Measurements from ENCODE around the gene CCDC15. TPM values are rescaled to one million over a fixed set of nuclear protein-coding genes. Genes with fewer than 3 reads are reported as not detected.

The CCDC15 gene
- total RNA-seq, 1 experiment from 2014 or later: 8.6 TPM

DNA sequence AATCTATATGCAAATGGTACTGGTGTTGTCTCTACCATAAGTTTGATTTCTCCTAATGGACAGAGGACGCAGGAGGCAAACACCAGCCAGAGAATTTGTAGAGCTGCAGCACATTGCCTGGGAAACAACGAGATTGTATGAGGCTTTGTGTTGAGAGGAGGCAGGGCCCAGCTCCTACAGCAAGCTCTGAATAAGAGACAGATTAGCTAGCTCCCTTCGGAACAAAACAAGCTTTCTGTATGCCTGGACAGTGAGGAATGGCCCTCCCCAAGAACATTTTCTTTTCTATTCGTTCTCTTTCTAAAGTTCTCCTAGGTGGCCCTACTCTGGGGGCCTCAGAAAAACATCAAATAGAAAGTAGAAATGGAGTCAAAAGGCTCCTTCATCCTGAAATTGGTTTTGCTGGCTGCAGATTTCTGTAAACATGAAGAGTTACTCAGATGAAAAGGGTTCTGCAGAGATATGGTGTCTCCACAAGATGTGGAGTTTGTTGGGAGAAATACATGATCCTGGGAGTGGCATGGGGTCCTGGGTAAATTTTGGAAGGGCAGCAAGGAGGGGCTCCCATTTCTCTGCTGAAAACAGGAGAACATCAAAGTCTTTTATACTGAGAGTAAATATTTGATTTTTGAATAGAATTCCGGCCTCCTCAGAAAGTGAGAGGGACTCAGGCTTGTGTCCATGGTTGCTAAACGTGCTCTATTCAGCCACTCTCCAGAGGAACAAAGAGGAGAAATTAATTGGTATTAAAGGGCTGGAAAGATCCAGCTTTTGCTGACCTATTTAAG lies 11.3 kb upstream of the CCDC15 start:
- ChIA-PET POLR2A (ENCODE audit: unreplicated experiment) (no interaction called here), CTCF (no interaction called here)
- Histone ChIP-seq H4K20me1 (ENCODE audit: low read length) (no peaks in the 10 kb centered on the region), H3K4me3 (ENCODE audit: low read length) (no peak overlapping the region), H3F3A (ENCODE audit: low read length, unreplicated experiment) (no peaks in the 10 kb centered on the region), H3K9me2 (replicated peaks; ENCODE audit: low read length) (no peaks in the 10 kb centered on the region), H3K4me2 (ENCODE audit: low read length) (no peak overlapping the region), H3K79me2 (ENCODE audit: low read length) (no peaks in the 10 kb centered on the region), H3K27me3 (ENCODE audit: low read length) (no peaks in the 10 kb centered on the region), H3K36me3 (ENCODE audit: low read depth, low read length) (no peaks in the 10 kb centered on the region), H3K9ac (ENCODE audit: low read length) (no peak overlapping the region), H3K4me1 (ENCODE audit: insufficient read depth, low read length) (peaks cover 4% of the 10 kb centered on the region; the same call in 1 of the 2 replicates), H3K9me3 (ENCODE audit: low read length) (no peaks in the 10 kb centered on the region), H3K27ac (ENCODE audit: low read length) (no peak overlapping the region), H2AFZ (ENCODE audit: low read length) (no peak overlapping the region)
- TF ChIP-seq, protein P1, sequence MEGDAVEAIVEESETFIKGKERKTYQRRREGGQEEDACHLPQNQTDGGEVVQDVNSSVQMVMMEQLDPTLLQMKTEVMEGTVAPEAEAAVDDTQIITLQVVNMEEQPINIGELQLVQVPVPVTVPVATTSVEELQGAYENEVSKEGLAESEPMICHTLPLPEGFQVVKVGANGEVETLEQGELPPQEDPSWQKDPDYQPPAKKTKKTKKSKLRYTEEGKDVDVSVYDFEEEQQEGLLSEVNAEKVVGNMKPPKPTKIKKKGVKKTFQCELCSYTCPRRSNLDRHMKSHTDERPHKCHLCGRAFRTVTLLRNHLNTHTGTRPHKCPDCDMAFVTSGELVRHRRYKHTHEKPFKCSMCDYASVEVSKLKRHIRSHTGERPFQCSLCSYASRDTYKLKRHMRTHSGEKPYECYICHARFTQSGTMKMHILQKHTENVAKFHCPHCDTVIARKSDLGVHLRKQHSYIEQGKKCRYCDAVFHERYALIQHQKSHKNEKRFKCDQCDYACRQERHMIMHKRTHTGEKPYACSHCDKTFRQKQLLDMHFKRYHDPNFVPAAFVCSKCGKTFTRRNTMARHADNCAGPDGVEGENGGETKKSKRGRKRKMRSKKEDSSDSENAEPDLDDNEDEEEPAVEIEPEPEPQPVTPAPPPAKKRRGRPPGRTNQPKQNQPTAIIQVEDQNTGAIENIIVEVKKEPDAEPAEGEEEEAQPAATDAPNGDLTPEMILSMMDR (conservative IDR thresholded peaks at IDR 0.05; ENCODE audit: low read depth, low read length): no peak
- no peak for TF ChIP-seq EZH2 (IDR thresholded peaks at IDR 0.05; ENCODE audit: low read length, unreplicated experiment)
- TF ChIP-seq EZH2phosphoT487 (IDR thresholded peaks at IDR 0.05; ENCODE audit: borderline replicate concordance, low read length): no peak
- ATAC-seq (no peak), DNase-seq (no peak)
- no TSS peak for BruUV-seq (replicated peaks)
- intact Hi-C loops (cut with micrococcal nuclease): no loop called here

GRCh38 chr11:124943254-124943616 lies 10.8 kb upstream of the CCDC15 start:
- no peak for ATAC-seq
- Histone ChIP-seq H3F3A (ENCODE audit: low read length, unreplicated experiment) (no peaks in the 10 kb centered on the region), H3K27me3 (ENCODE audit: low read length) (no peaks in the 10 kb centered on the region), H3K79me2 (ENCODE audit: low read length) (no peaks in the 10 kb centered on the region), H4K20me1 (ENCODE audit: low read length) (no peaks in the 10 kb centered on the region), H3K36me3 (ENCODE audit: low read depth, low read length) (no peaks in the 10 kb centered on the region), H3K4me2 (ENCODE audit: low read length) (no peak overlapping the region), H3K9me3 (ENCODE audit: low read length) (no peaks in the 10 kb centered on the region), H2AFZ (ENCODE audit: low read length) (no peak overlapping the region), H3K4me1 (ENCODE audit: insufficient read depth, low read length) (peaks cover 4% of the 10 kb centered on the region; the same call in 1 of the 2 replicates), H3K9ac (ENCODE audit: low read length) (no peak overlapping the region), H3K4me3 (ENCODE audit: low read length) (no peak overlapping the region), H3K27ac (ENCODE audit: low read length) (no peak overlapping the region), H3K9me2 (replicated peaks; ENCODE audit: low read length) (no peaks in the 10 kb centered on the region)
- POLR2A ChIA-PET (ENCODE audit: unreplicated experiment): no interaction called here
- TF ChIP-seq, protein P1 (conservative IDR thresholded peaks at IDR 0.05; ENCODE audit: low read depth, low read length): no peak
- no peak for TF ChIP-seq EZH2phosphoT487 (IDR thresholded peaks at IDR 0.05; ENCODE audit: borderline replicate concordance, low read length)
- TF ChIP-seq EZH2 (IDR thresholded peaks at IDR 0.05; ENCODE audit: low read length, unreplicated experiment): no peak
- CTCF ChIA-PET: interaction anchor here (0.5 kb wide), 1 partner anchor 16 kb away, joined by 3 read pairs; no protein-coding TSS in a partner anchor
- intact Hi-C loops (cut with micrococcal nuclease): no loop called here
- no TSS peak for BruUV-seq (replicated peaks)
- DNase-seq: no peak

DNA sequence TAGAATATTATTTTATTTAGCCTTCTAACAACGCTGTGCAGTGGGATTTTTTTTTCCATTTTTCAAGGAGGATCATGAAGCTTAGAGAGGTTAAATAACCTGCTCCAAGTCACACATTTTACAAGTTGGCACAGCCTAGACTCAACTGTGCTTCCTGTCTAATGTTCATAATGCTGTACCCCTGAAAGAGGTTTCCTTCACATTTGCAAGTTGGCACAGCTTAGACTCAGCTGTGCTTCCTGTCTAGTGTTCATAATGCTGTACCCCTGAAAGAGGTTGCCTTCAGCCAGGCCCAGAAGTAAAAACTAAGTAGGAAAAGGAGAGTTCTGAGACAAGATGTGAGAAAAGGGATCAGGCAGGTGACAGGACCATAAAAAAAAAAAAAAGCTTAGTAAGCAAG lies 10.3 kb upstream of the CCDC15 start:
- no peak overlapping the region for H3K4me2 ChIP-seq (ENCODE audit: low read length)
- peaks cover 4% of the 10 kb centered on the region; the same call in 1 of the 2 replicates for H3K4me1 ChIP-seq (ENCODE audit: insufficient read depth, low read length)
- POLR2A ChIA-PET (ENCODE audit: unreplicated experiment): no interaction called here
- H3K27me3 ChIP-seq (ENCODE audit: low read length): no peaks in the 10 kb centered on the region
- no peaks in the 10 kb centered on the region for H3K9me3 ChIP-seq (ENCODE audit: low read length)
- H3K9ac ChIP-seq (ENCODE audit: low read length): no peak overlapping the region
- no peaks in the 10 kb centered on the region for H3K36me3 ChIP-seq (ENCODE audit: low read depth, low read length)
- H3F3A ChIP-seq (ENCODE audit: low read length, unreplicated experiment): no peaks in the 10 kb centered on the region
- CTCF ChIA-PET: interaction anchor here (0.5 kb wide), 2 partner anchors 17 to 68 kb away, joined by 3 read pairs; no protein-coding TSS in a partner anchor
- DNase-seq (no peak), ATAC-seq (no peak)
- TF ChIP-seq EZH2phosphoT487 (IDR thresholded peaks at IDR 0.05; ENCODE audit: borderline replicate concordance, low read length): no peak
- TF ChIP-seq, protein P1 (conservative IDR thresholded peaks at IDR 0.05; ENCODE audit: low read depth, low read length): no peak
- no peak for TF ChIP-seq EZH2 (IDR thresholded peaks at IDR 0.05; ENCODE audit: low read length, unreplicated experiment)
- no peak overlapping the region for H3K27ac ChIP-seq (ENCODE audit: low read length)
- H3K79me2 ChIP-seq (ENCODE audit: low read length): no peaks in the 10 kb centered on the region
- intact Hi-C loops (cut with micrococcal nuclease): no loop called here
- H3K9me2 ChIP-seq (replicated peaks; ENCODE audit: low read length): no peaks in the 10 kb centered on the region
- H4K20me1 ChIP-seq (ENCODE audit: low read length): no peaks in the 10 kb centered on the region
- no peak overlapping the region for H2AFZ ChIP-seq (ENCODE audit: low read length)
- no TSS peak for BruUV-seq (replicated peaks)
- no peak overlapping the region for H3K4me3 ChIP-seq (ENCODE audit: low read length)

Data from PC-3 (cell line).